SK-N-SH (cell line): ENCODE measurements around the gene CELF2. TPM values are rescaled to one million over a fixed set of nuclear protein-coding genes. Genes with fewer than 3 reads are reported as not detected.

ENCODE experiments used
- CTCF ChIA-PET: fragments of 300-600, 350-600 bp; formaldehyde crosslinking; extraction: SDS; loops from one replicate; lab custom pipeline; 2021; lab: Yijun Ruan, JAX
- POLR2A ChIA-PET: fragments of 350-600 bp; sonication (Branson Sonifier 250); formaldehyde crosslinking; extraction: SDS; loops from one replicate; lab custom pipeline; 2020; ENCODE audit warnings: antibody characterized with exemption, inconsistent platforms; lab: Yijun Ruan, JAX
- DNase-seq: peaks from one replicate; pipeline ENCODE4 v3.0.0; 2012
- H2AFZ ChIP-seq: fragments of 200-600 bp; sonication (generic); 2 replicates; pipeline ENCODE4 v1.8.1; 2016; ENCODE audit warnings: antibody characterized with exemption, mild to moderate bottlenecking, low read depth
- H3F3A ChIP-seq: fragments of 200-600 bp; sonication (generic); replicated peaks from 2 replicates; pipeline ENCODE3; 2016; ENCODE audit warnings: antibody characterized with exemption, mild to moderate bottlenecking; ENCODE audit not compliant: insufficient read depth
- H3K27ac ChIP-seq, 2 experiments: fragments of 200-500 bp in 1 of 2; fragments of 200-600 bp in 1 of 2; sonication (Bioruptor generic) in 1 of 2; sonication (generic), shearing (Covaris generic) in 1 of 2; 2 replicates each; pipeline versions ENCODE4 v1.5.1 to v1.6.1; 2014 to 2016; ENCODE audit warnings: low read depth in 2 of 2, inconsistent platforms in 1 of 2, low read length in 1 of 2, mild to moderate bottlenecking in 1 of 2, mixed read lengths in 1 of 2
- H3K27me3 ChIP-seq: fragments of 200-600 bp; sonication (generic), shearing (Covaris generic); 2 replicates; pipeline ENCODE4 v1.6.1; 2016; ENCODE audit warnings: mixed run types; ENCODE audit not compliant: insufficient read depth
- H3K36me3 ChIP-seq, 2 experiments: fragments of 200-500 bp in 1 of 2; fragments of 200-600 bp in 1 of 2; sonication (Bioruptor generic) in 1 of 2; sonication (generic) in 1 of 2; replicated peaks in 1 of 2; 2 replicates each; pipeline versions ENCODE3 to v1.5.1; 2014 to 2016; ENCODE audit warnings: low read length in 1 of 2, mild to moderate bottlenecking in 1 of 2; ENCODE audit not compliant: insufficient read depth in 2 of 2, control insufficient read depth in 1 of 2
- H3K4me1 ChIP-seq, 2 experiments: fragments of 200-500 bp in 1 of 2; fragments of 200-600 bp in 1 of 2; sonication (Bioruptor generic) in 1 of 2; sonication (generic), shearing (Covaris generic) in 1 of 2; 2 replicates each; pipeline versions ENCODE4 v1.5.1 to v1.6.1; 2014 to 2016; ENCODE audit warnings: low read depth in 1 of 2, low read length in 1 of 2, mixed run types in 1 of 2; ENCODE audit not compliant: insufficient read depth in 2 of 2, control insufficient read depth in 1 of 2
- H3K4me2 ChIP-seq: fragments of 200-600 bp; sonication (generic), shearing (Covaris generic); 2 replicates; pipeline ENCODE4 v1.6.1; 2017; ENCODE audit warnings: mixed run types
- H3K4me3 ChIP-seq, 2 experiments: fragments of 200-500 bp in 1 of 2; fragments of 200-600 bp in 1 of 2; sonication (Bioruptor generic) in 1 of 2; sonication (generic), shearing (Covaris generic) in 1 of 2; 2 replicates each; pipeline versions ENCODE4 v1.5.1 to v1.8.1; 2014 to 2016; ENCODE audit warnings: low read depth in 2 of 2, inconsistent platforms in 1 of 2, low read length in 1 of 2, mild to moderate bottlenecking in 1 of 2, mixed read lengths in 1 of 2, moderate library complexity in 1 of 2
- H3K79me2 ChIP-seq: fragments of 200-600 bp; sonication (generic); 2 replicates; pipeline ENCODE4 v1.8.1; 2017; ENCODE audit warnings: mild to moderate bottlenecking; ENCODE audit not compliant: insufficient read depth
- H3K9ac ChIP-seq: fragments of 200-600 bp; sonication (generic); 2 replicates; pipeline ENCODE4 v1.6.1; 2017; ENCODE audit warnings: mixed run types
- H3K9me2 ChIP-seq: fragments of 200-600 bp; sonication (generic); 2 replicates; pipeline ENCODE4 v1.6.1; 2017; ENCODE audit warnings: mixed run types
- H3K9me3 ChIP-seq: fragments of 200-600 bp; sonication (generic); 2 replicates; pipeline ENCODE4 v1.6.1; 2017; ENCODE audit warnings: mixed run types, mild to moderate bottlenecking, moderate library complexity
- H4K20me1 ChIP-seq: fragments of 200-600 bp; sonication (generic); 2 replicates; pipeline ENCODE4 v1.6.1; 2017; ENCODE audit warnings: mild to moderate bottlenecking, mixed run types; ENCODE audit not compliant: insufficient read depth
- CTCF ChIP-seq: fragments of 200-600 bp; sonication (generic); IDR thresholded peaks from 2 replicates; pipeline ENCODE4 v1.6.1; 2017; ENCODE audit warnings: antibody characterized with exemption, mild to moderate bottlenecking, moderate library complexity
- ELF1 ChIP-seq: IDR thresholded peaks from 2 replicates; pipeline ENCODE4 v1.4.0; 2012
- EP300 ChIP-seq, 2 experiments: IDR thresholded peaks; 2 replicates each; pipeline versions ENCODE4 v1.4.0 to v1.6.1; 2012; ENCODE audit warnings: borderline replicate concordance in 1 of 2, low read depth in 1 of 2, low read length in 1 of 2
- FOSL2 ChIP-seq: IDR thresholded peaks from 2 replicates; pipeline ENCODE4 v1.4.0; 2012; ENCODE audit warnings: low read depth, mild to moderate bottlenecking, moderate library complexity, borderline replicate concordance
- FOXJ3 ChIP-seq: sonication (generic); formaldehyde crosslinking; IDR thresholded peaks from 2 replicates; pipeline ENCODE4 v1.5.1; 2020; ENCODE audit warnings: mild to moderate bottlenecking, missing genetic modification reagents
- IRF3 ChIP-seq: fragments of 150-350 bp; IDR thresholded peaks from 2 replicates; pipeline ENCODE4 v1.6.1; 2016; ENCODE audit warnings: mild to moderate bottlenecking, low read depth, low read length
- JUND ChIP-seq: IDR thresholded peaks from 2 replicates; pipeline ENCODE4 v1.4.0; 2012
- MXI1 ChIP-seq: IDR thresholded peaks from 2 replicates; pipeline ENCODE4 v1.6.1; 2012; ENCODE audit warnings: mild to moderate bottlenecking, low read depth, low read length, improper control_type of control experiment
- NFIC ChIP-seq: IDR thresholded peaks from 2 replicates; pipeline ENCODE4 v1.4.0; 2012; ENCODE audit warnings: borderline replicate concordance
- PBX3 ChIP-seq: IDR thresholded peaks from 2 replicates; pipeline ENCODE4; 2012
- POLR2AphosphoS5 ChIP-seq: IDR thresholded peaks from 2 replicates; pipeline ENCODE4 v1.6.1; 2012; ENCODE audit warnings: low read depth, low read length
- RAD21 ChIP-seq: IDR thresholded peaks from 2 replicates; pipeline ENCODE4 v1.6.1; 2012; ENCODE audit warnings: mild to moderate bottlenecking, low read length
- REST ChIP-seq: IDR thresholded peaks from 2 replicates; pipeline ENCODE4 v1.6.1; 2012; ENCODE audit warnings: mild to moderate bottlenecking, low read depth, low read length, moderate library complexity
- SIN3A ChIP-seq: IDR thresholded peaks from 2 replicates; pipeline ENCODE4 v1.6.1; 2012; ENCODE audit warnings: low read depth, mild to moderate bottlenecking, low read length, moderate library complexity, borderline replicate concordance
- TCF12 ChIP-seq: IDR thresholded peaks from 2 replicates; pipeline ENCODE4 v1.4.0; 2012
- USF1 ChIP-seq: IDR thresholded peaks from 2 replicates; pipeline ENCODE4 v1.4.0; 2012; ENCODE audit warnings: low read depth, borderline replicate concordance
- USF2 ChIP-seq: fragments of 150-350 bp; IDR thresholded peaks from 2 replicates; pipeline ENCODE4 v1.6.1; 2017; ENCODE audit warnings: antibody characterized with exemption, low read length, low read depth, borderline replicate concordance
- YY1 ChIP-seq: IDR thresholded peaks from 2 replicates; pipeline ENCODE4 v1.4.0; 2012; ENCODE audit warnings: low read depth, mild to moderate bottlenecking
- WGBS: methylation state at CpG from one replicate; pipeline ENCODE4 v1.1.6; 2017; ENCODE audit warnings: low lambda C conversion rate; 5-methylcytosine and 5-hydroxymethylcytosine counted together
- polyA plus RNA-seq, 3 experiments: library from polyadenylated mRNA; depleted of rRNA; stranded (reverse); fragments of >200 nt; gene quantifications; 2 replicates each; pipeline ENCODE4 v1.2.3, GENCODE V29; 2012

Gene CELF2
- polyA plus RNA-seq, 1 of the 3 experiments (the other 2 are of a cell fraction), result 0.03 TPM

- POLR2A ChIA-PET, result no interaction called here
- Histone ChIP-seq H3K4me3 (no peak overlapping the region), H3F3A (no peaks in the 10 kb centered on the region), H3K36me3 (no peaks in the 10 kb centered on the region), H2AFZ (no peak overlapping the region), H3K4me1 (no peaks in the 10 kb centered on the region), H3K4me2 (no peak overlapping the region), H3K79me2 (no peaks in the 10 kb centered on the region), H3K9me3 (no peaks in the 10 kb centered on the region), H3K27ac (no peak overlapping the region), H3K9ac (no peak overlapping the region), H4K20me1 (no peaks in the 10 kb centered on the region), H3K27me3 (no peaks in the 10 kb centered on the region), H3K9me2 (no peaks in the 10 kb centered on the region)
- no peak for DNase-seq
- no peak for TF ChIP-seq YY1
- no peak for TF ChIP-seq USF2
- no peak for TF ChIP-seq ELF1
- no peak for TF ChIP-seq IRF3
- TF ChIP-seq RAD21, result no peak
- no peak for TF ChIP-seq REST
- no peak for TF ChIP-seq FOXJ3 (CRISPR knock-in tag)
- no peak for TF ChIP-seq TCF12
- no peak for TF ChIP-seq SIN3A
- TF ChIP-seq NFIC, result no peak
- no peak for TF ChIP-seq MXI1
- no peak for TF ChIP-seq USF1
- no peak for TF ChIP-seq CTCF
- TF ChIP-seq POLR2AphosphoS5, result no peak
- TF ChIP-seq FOSL2, result no peak
- TF ChIP-seq PBX3, result no peak
- TF ChIP-seq JUND, result no peak
- no peak for TF ChIP-seq EP300 (IDR thresholded peaks at IDR 0.05; ENCODE audit: borderline replicate concordance in 1 of 2, low read depth in 1 of 2, low read length in 1 of 2)
- CTCF ChIA-PET, result interaction anchor here (0.6 to 1.0 kb wide), 2 partner anchors 268 to 730 kb away, joined by 3 read pairs; no protein-coding TSS in a partner anchor
- WGBS, result 6% methylated on average over 5 of the region's 5 CpGs
These were observed 22.6 kb upstream of the CELF2 start for GRCh38 chr10:10995120-10995519.
